Measurements from ENCODE around the gene FAM107B.

FAM107B gene

DNA sequence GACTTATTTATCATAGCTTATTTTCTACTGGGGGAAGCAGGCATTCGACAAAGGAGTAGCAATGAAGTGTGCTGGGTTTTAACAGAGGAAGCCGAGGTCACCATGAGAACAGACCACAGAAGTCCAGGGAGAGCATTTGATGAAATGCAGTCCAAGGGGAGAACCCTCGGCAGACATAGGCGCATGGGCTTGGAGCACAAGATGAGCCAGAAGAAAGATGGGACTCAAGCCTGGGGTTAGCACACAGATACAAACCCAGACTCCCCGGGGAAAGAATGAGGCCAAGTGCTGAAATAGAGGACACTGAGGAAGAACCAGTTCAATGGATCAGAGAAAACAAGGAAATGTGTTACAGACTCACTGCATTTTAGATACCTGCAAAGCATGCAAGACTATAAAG is 209.5 kb downstream of the FAM107B start:
- no peak for DNase-seq (ENCODE audit: extremely low read depth, low read depth)
- H3K4me3 ChIP-seq (replicated peaks; ENCODE audit: low read depth, low read length) = no peak overlapping the region
- TF ChIP-seq, protein P1, sequence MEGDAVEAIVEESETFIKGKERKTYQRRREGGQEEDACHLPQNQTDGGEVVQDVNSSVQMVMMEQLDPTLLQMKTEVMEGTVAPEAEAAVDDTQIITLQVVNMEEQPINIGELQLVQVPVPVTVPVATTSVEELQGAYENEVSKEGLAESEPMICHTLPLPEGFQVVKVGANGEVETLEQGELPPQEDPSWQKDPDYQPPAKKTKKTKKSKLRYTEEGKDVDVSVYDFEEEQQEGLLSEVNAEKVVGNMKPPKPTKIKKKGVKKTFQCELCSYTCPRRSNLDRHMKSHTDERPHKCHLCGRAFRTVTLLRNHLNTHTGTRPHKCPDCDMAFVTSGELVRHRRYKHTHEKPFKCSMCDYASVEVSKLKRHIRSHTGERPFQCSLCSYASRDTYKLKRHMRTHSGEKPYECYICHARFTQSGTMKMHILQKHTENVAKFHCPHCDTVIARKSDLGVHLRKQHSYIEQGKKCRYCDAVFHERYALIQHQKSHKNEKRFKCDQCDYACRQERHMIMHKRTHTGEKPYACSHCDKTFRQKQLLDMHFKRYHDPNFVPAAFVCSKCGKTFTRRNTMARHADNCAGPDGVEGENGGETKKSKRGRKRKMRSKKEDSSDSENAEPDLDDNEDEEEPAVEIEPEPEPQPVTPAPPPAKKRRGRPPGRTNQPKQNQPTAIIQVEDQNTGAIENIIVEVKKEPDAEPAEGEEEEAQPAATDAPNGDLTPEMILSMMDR (IDR thresholded peaks at IDR 0.05; ENCODE audit: low read depth, low read length, missing control alignments) = no peak

DNA sequence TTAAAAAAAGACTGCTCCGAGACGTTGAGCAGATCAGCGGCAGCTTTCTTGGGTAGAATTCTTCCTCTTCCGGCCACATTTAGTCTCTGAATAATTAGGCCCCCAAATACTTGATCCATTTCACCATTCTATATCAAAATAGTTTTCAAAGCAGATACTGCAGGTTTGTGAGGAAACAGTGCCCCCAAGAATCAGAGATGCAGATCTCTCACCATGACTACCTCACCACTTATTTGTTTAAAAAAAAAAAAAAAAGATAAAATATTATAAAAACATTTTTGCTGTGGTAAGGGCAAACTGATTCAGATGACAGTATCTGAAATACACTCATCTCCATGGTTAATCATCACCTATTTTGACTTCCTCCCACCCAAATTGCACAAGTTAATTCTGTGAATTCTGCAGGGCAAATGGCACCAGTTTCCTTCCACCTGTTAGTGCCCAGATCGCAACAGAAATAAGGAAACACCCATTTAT is 210.4 kb downstream of the FAM107B start:
- no peak for DNase-seq (ENCODE audit: extremely low read depth, low read depth)

DNA sequence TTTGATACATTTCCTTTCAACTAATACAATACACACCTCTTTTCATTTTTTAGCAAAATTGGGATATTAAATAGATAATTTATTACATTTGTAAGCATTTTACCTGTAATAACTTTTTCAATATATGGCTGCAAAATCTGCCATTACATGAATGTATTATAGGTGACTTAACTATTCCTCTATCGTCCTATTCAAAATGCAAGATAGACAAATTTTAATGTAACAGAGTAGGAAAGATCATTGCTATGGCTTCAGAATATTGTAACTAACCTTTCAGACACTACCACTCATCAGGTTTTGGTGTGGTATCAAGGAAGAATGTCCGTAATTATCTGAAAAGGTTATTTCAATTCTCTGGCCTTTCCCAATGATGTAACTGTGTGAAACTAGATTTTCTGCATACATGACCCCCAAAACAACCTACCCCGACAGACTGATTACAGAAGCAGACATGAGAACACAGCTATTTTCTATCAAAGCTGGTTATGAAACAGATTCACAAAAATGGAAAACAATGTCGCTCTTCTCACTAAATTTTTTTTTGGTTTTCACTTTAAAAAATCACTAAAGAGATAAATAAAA is 211.2 kb downstream of the FAM107B start:
- H3K4me3 ChIP-seq (replicated peaks; ENCODE audit: low read depth, low read length) = no peak overlapping the region
- no peak for DNase-seq (ENCODE audit: extremely low read depth, low read depth)
- TF ChIP-seq, protein P1 (IDR thresholded peaks at IDR 0.05; ENCODE audit: low read depth, low read length, missing control alignments) = no peak

More for the DNA sequence above, 210.4 kb downstream of the FAM107B start:
- TF ChIP-seq, protein P1 (IDR thresholded peaks at IDR 0.05; ENCODE audit: low read depth, low read length, missing control alignments) = no peak
- no peak overlapping the region for H3K4me3 ChIP-seq (replicated peaks; ENCODE audit: low read depth, low read length)

DNA sequence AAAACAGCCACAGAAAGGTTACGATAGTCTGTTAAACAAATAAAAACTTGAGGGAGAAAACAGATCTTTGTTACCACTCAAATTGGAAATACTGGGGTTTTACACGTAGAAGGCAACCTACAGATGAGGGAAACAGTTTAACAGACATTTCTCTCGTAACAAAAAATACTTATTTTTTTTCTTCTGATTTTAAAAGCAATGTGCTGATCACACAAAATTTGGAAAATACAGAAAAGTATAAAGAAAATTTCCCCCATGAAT is 211.7 kb downstream of the FAM107B start:
- DNase-seq (ENCODE audit: extremely low read depth, low read depth) = no peak
- H3K4me3 ChIP-seq (replicated peaks; ENCODE audit: low read depth, low read length) = no peak overlapping the region
- TF ChIP-seq, protein P1 (IDR thresholded peaks at IDR 0.05; ENCODE audit: low read depth, low read length, missing control alignments) = no peak

DNA sequence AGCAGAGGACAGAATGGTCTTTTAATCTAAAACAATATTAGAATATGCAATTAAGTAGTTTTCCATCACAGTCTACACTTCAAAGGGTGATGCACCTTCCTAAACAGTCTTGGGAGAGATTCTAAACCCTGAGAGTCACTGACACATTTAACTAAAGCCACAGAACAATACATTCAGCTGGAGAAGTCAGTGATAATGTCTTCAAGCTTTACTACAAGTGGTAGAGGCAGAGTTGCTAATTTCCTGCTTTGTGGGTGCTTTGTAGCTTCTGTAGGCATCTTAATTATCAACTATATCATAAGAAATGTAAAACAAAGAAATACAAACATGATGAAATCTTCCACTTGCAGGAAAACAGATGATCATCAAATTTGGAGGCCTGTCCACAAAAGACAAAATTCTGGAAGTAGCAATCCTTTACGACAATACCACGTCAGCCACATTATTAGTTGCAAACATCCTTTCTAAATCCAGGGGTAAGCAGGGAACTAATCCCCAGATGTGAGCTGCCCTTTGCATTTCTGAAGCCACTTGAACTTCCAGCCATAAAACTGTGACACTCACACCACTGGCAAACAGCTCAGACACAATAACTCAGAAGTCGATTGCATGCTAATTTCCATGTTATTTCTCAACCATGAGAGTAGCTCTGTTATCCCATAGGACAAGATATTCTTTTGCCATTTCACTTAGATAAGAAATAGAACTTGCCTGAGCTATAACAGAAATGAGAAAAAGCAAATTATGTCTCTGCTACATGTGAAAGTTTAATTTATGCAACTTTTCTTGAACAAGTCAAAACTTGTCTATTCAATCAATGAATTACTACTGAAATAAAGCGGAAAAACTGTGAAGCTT is 212.2 kb downstream of the FAM107B start:
- DNase-seq (ENCODE audit: extremely low read depth, low read depth) = no peak
- TF ChIP-seq, protein P1 (IDR thresholded peaks at IDR 0.05; ENCODE audit: low read depth, low read length, missing control alignments) = no peak
- no peak overlapping the region for H3K4me3 ChIP-seq (replicated peaks; ENCODE audit: low read depth, low read length)

DNA sequence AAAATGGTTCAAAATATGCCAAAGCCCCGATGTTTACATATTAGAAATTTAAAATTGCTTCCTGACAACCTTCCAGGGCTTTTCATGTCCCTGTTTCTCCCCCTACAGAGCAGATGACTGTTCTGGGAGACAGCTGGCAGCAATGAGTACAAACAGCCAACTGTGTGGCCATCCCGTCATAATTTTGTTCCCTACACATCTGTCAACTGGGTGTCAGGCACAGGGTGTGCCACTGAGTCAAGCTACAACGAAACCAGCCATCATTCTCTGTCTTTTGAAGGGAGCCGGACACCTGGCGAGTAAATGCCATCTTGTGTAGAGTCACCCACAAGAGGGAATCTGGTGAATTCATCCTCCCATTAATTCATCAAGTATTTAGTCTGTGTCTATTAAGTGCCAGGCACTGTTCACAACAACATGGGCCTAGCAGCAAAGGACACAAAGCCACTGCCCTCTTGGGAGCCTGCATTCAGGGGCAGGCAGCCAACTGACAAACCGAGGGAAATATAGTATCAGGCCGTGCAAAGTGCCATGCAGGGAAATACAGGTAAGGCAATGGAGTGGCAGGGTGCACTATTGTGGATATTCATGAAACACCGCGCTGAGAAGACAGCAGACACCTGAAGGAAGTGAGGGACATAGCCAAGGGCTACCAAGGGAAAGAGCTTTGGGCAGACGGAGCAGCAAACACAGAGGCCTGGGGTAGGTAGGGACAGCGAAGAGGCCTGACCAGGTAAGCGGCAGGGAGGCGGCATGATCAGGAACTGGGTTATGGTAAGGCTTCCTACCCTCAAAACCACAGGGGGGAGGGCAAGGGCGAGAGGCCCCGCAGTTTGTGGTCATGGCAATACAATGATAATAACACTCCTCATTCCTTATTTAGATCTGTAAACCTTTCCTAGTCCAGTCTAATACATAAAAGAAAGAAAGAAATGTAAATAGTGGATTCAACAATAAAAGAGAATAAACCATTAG is 213.6 kb downstream of the FAM107B start:
- TF ChIP-seq, protein P1 (IDR thresholded peaks at IDR 0.05; ENCODE audit: low read depth, low read length, missing control alignments) = no peak
- no peak for DNase-seq (ENCODE audit: extremely low read depth, low read depth)
- no peak overlapping the region for H3K4me3 ChIP-seq (replicated peaks; ENCODE audit: low read depth, low read length)

Data from HFF-Myc (cell line).